Ramos (cell line): ENCODE data around the gene GTF2H3.

ENCODE experiments used
- in situ Hi-C: fragments of 300-500 bp; cut with MboI; formaldehyde crosslinking; loops from one replicate; pipeline ENCODE4 v1.14.3; 2022; ENCODE audit warnings: low sequenced_read_pairs; ENCODE audit not compliant: unreplicated experiment

GTF2H3 gene

DNA sequence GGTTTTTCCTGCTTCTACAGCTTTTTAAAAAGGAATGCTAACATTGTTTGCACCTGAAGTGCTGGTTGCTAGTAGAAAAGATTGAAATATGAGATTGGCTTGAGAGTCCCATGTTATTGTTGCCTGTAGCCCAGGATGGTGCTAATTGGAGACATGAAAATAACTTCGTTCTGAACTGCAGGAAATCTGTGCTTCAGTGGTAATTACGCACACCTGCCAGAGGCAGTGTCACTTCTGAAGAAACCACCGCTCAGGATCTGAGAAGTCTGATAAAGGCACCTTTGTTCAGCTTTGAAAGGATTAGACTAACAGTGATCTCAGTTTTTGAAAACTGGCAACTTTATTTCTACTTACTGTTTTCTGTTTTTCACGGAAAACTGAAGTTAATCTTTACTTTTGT is 63.0 kb downstream of the GTF2H3 start:
- in situ Hi-C loops, result no loop called here

DNA sequence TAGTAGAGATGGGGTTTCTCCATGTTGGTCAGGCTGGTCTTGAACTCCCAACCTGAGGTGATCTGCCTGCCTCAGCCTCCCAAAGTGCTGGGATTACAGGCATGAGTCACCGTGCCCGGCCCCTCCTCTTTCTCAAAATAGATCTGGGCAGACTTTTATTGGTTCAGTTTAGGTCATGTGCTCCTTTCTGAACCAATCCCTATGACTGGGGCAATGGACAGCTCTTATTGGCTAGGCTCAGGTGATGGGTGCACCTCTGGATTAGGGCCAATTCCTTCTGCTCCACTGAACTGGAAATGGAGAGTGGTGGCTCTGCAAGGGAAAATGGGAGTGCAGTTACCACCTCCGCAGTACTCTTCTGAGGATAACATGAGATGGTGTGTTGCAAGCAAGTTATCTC is 72.3 kb downstream of the GTF2H3 start:
- in situ Hi-C loops, result no loop called here

DNA sequence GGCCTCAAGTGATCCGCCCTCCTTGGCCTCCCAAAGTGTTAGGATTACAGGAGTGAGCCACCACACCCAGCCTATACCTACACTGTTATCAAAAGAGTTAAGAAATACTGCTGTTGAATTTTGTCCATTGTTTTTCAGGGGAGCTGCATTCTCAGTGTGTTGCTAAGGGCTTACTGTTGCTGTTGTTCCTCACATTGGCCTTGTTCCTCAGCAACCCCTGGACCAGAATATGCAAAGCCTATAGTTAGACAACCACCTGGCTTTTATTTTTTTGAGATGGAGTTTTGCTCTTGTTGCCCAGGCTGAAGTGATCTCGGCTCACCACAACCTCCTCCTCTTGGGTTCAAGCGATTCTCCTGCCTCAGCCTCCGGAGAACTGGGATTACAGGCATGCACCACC is 73.8 kb downstream of the GTF2H3 start:
- in situ Hi-C loops, result no loop called here
